HG02610 (cell line): ENCODE results near the gene EGFR.

Experiments
- ATAC-seq: cut with Tn5 transposase; IDR thresholded peaks from one replicate; pipeline ENCODE4 v1.9.1; 2021; ENCODE audit warnings: mild to moderate bottlenecking, moderate library complexity; ENCODE audit not compliant: unreplicated experiment

Gene EGFR

DNA sequence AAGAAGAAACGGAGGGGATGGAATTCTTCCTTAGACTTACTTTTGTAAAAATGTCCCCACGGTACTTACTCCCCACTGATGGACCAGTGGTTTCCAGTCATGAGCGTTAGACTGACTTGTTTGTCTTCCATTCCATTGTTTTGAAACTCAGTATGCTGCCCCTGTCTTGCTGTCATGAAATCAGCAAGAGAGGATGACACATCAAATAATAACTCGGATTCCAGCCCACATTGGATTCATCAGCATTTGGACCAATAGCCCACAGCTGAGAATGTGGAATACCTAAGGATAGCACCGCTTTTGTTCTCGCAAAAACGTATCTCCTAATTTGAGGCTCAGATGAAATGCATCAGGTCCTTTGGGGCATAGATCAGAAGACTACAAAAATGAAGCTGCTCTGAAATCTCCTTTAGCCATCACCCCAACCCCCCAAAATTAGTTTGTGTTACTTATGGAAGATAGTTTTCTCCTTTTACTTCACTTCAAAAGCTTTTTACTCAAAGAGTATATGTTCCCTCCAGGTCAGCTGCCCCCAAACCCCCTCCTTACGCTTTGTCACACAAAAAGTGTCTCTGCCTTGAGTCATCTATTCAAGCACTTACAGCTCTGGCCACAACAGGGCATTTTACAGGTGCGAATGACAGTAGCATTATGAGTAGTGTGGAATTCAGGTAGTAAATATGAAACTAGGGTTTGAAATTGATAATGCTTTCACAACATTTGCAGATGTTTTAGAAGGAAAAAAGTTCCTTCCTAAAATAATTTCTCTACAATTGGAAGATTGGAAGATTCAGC lies 187.6 kb downstream of the EGFR start:
- peak; percentile 90 for ATAC-seq

DNA sequence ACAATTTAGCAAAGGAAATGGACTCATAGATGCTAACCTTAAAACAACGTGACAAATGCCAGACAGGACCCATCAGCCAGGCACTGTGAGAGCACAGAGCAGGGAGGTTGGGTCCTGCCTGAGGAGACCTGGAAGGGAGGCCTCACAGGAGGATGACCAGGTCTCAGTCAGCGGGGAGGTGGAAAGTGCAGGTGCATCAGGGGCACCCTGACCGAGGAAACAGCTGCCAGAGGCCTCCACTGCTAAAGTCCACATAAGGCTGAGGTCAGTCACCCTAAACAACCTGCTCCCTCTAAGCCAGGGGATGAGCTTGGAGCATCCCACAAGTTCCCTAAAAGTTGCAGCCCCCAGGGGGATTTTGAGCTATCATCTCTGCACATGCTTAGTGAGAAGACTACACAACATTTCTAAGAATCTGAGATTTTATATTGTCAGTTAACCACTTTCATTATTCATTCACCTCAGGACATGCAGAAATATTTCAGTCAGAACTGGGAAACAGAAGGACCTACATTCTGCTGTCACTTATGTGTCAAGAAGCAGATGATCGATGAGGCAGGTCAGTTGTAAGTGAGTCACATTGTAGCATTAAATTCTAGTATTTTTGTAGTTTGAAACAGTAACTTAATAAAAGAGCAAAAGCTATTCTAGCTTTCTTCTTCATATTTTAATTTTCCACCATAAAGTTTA lies 188.8 kb downstream of the EGFR start:
- ATAC-seq = no peak

DNA sequence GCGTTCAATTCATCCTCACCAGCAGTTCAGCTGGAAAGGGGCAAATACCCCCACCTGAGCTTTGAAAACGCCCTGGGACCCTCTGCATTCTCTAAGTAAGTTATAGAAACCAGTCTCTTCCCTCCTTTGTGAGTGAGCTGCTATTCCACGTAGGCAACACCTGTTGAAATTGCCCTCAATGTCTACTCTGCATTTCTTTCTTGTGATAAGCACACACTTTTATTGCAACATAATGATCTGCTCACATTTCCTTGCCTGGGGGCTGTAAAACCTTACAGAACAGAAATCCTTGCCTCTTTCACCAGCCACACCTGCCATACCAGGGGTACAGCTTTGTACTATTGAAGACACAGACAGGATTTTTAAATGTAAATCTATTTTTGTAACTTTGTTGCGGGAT lies 190.5 kb downstream of the EGFR start:
- ATAC-seq = no peak

DNA sequence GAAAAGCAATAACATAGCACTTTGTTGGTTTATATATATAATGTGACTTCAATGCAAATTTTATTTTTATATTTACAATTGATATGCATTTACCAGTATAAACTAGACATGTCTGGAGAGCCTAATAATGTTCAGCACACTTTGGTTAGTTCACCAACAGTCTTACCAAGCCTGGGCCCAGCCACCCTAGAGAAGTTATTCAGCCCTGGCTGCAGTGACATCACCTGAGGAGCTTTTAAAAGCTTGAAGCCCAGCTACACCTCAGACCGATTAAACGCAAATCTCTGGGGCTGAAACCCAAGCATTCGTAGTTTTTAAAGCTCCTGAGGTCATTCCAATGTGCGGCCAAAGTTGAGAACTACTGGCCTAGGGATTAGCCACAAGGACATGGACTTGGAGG lies 191.4 kb downstream of the EGFR start:
- ATAC-seq = no peak

DNA sequence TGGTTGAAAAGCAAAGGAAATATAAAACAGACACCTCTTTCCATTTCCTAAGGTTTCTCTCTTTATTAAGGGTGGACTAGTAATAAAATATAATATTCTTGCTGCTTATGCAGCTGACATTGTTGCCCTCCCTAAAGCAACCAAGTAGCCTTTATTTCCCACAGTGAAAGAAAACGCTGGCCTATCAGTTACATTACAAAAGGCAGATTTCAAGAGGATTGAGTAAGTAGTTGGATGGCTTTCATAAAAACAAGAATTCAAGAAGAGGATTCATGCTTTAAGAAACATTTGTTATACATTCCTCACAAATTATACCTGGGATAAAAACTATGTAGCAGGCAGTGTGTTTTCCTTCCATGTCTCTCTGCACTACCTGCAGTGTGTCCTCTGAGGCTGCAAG lies 191.9 kb downstream of the EGFR start:
- no peak for ATAC-seq

DNA sequence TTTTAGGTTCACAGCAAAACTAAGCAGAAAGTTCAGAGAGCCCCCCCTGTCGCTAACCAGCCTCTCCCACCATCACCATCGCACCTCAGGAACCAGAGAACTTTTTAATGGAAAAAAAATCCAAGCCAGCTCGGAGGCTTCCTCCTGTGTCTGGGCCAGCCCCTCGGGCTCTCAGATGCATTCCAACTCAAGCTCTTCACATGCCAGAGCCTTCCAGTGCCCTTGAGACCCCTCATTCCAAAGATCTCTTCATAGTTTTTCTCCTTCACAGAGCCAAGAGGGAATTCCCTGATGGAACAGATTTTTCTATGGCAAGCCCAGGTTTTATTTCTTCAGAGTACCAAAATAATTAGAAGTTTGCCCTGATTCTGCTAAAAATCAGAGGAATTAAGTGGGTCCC lies 192.9 kb downstream of the EGFR start:
- ATAC-seq = no peak

DNA sequence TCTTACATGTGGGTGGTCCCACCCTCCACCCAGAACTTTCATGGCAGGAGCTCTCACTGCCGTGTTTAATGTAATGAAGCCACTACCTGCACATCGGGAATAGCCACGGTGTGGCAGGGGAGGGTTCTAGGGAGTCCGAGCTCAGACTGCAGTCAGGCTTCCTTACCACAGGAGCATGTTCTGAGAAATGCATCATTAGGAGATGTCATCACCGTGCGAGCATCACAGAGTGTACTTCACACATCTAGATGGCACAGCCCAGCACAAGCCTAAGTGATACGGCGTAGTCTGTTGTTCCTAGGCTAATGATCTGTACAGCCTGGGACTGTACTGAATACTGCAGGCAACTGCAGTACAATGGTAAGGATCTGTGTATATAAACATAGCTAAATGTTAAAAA lies 193.4 kb downstream of the EGFR start:
- no peak for ATAC-seq

DNA sequence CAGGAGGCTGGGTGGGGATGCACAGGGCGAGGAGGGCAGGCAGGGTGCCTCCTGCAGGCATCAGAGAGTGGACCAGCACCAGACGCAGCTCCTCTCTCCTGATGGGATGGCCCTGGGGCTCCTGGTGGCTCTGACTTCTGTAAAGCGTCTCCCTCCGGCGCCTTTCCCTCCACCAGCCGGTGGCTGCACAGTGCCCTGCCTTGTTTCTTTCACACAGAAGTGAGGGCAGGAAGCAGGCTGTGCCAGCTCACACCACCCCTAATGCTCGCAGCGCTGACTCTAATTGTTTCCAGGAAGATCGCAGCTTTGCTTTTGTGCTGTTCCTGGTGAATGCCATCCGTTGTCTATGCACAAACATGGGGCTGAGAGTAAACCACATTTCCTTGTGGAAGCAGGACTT lies 194.0 kb downstream of the EGFR start:
- no peak for ATAC-seq

DNA sequence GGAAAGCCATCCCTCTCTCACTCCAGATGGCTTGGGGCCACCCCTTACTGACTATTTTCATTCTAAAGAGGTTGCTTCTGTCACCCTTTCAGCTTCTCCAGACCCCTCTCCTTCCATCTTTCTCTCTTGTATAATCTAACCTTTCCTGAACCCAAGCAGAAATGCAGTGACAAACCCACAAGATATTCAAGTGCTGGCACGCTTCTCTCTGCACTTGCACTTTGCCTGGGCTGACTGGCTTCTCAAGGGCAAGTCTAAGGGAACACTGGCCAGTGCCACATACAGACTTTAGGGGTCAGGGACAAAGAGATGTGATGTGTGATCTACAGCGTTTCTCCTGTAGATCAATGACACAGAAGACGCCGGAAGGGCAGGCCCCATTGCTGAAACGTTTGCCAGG lies 195.9 kb downstream of the EGFR start:
- no peak for ATAC-seq

DNA sequence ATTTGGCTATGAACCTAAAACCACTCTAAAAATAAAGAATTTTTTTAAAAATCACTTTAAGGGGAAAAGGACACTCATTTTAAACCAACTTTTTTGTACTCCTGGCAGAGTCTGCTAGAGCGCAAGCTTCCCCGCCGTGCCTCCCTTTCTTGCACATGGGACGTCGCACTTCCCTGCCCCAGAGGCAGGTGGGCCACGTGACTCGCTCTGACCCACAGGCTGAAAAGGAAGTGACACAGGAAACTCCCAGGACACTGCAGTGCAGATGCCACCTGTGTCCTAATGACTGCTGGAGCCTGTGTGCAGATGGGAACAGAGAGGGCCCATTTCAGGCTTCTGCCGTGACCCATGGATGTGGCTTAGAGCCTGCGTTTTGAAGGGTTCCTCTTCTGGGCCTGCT lies 204.2 kb downstream of the EGFR start:
- ATAC-seq = no peak

DNA sequence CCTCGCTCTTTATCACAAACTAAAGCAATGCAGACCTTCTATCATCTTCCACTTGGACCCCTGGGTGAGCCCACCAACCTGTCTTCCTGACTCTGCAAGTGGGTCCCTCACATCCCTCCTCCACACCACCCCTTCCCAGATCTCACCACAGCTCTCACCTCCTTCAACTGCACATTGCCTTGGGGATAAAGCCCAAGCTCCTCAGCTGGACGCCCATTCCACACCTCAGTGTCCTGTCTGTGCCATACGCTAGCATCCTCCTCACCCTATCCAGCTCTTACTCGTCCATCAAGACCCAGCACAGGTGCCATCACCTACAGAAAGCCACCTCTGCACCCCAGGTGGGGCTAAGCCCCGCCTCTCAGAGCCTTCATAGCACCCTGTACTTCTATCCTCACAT lies 205.3 kb downstream of the EGFR start:
- no peak for ATAC-seq

DNA sequence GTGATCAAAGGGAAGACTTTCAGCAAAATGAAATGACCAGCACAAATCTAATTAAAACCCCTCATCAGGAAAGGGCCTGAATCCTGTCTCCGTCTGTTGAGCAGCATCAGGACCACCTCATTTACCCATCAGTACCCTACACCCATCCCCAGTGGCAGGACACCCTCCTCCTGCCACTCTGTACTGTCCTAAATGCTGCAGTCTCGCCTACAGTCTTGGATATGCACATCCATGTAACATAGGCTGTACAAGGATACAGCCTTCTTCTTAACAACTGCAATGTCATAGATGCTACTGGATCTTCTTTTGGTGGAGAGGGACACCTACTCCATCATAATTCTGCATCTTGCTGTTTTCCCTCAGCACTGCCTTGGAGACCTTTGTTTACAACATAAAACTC lies 206.0 kb downstream of the EGFR start:
- ATAC-seq = no peak

DNA sequence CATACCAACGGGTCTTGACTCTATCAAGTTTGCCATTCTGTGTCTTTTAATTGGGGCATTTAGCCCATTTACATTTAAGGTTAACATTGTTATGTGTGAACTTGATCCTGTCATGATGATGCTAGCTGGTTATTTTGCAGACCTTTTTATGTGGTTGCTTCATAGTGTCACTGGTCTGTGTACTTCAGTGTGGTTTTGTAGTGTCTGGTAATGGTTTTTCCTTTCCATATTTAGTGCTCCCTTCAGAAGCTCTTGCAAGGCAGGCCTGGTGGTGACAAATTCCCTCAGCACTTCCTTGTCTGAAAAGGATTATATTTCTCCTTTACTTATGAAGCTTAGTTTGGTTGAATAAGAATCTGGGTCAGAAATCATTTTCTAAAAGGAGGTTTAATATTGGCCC lies 211.2 kb downstream of the EGFR start:
- no peak for ATAC-seq

DNA sequence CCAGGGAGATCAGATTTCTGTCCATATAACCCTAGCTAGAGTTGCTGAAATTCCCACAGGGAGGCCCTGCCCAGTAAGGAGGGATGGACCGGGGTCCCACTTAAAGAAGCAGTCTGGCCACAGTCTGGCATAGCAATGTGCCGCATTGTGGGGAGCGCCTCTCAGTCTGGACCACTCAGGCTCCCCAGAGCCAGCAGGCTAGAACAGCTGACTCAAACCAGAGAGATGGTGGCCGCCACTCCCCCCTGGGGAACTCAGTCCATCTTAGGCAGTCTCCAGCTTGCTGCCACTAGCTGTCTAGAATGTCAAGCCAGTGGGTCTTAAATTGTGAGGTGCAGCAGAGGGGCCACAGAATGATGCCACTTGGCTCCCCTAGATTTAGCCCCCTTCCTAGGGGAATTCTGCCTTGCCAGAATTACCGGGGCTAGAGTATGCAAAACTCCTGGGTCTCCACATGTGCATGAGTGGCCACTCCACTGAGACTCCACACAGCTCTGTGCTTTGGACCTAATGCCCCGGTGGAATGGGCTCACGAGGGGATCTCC lies 213.0 kb downstream of the EGFR start:
- ATAC-seq = no peak

DNA sequence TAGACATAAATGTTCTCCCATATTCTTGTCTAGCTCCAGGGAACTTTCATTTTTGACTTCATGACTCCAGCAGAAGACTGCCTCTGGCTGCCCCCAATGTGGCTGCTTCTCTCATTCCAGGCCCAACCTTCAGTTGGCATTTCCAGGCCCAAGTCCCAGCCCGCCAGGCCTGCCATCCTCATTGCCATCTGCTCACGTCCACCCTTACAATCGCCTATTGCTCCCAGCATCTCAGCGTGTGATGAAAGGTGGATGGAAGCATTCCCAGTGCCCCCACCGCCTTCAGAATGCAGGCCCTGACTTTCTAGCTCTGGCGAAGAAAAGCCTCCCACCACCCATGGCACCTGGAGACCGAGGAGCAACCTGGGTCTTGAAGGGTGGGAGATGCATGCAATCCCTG lies 214.2 kb downstream of the EGFR start:
- no peak for ATAC-seq

DNA sequence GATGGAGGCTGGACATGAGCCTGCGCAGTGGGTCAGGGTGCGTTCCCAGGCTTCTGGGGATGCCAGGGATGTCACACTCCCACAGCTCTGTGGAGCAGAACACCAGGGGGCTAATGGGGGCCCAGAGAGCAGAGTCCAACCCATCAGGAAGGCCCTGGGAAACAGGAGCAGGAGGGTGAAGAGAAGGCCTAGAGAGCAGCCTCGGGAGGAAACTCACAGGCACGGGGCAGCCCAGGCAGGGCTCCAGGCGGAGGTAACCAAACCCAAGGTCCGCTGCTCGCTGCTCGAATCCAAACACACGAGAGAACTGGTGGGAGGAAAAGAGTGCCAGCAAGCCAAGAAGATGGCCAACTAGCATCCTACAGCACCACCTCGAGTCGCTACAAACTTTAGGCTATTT lies 215.6 kb downstream of the EGFR start:
- ATAC-seq = no peak

DNA sequence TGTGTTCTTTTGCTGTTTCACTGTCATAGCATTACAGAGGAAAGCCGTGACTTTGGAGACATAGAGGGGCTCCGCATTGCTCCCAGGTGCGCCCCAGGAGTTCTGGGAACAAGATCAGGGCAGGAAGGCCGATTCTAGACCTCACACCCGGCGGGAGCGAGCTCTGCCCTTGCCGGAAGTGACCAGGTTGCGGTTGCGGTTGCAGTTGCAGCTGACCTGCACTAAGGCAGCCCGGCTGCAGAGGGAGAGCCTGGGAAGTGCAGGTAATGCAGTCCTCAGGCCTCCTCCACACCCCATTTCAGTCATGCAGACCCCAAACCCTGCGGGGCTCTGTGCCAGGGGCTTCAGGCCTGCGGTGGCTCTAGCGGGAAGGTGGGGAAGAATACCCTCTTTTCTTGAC lies 216.3 kb downstream of the EGFR start:
- ATAC-seq = no peak

DNA sequence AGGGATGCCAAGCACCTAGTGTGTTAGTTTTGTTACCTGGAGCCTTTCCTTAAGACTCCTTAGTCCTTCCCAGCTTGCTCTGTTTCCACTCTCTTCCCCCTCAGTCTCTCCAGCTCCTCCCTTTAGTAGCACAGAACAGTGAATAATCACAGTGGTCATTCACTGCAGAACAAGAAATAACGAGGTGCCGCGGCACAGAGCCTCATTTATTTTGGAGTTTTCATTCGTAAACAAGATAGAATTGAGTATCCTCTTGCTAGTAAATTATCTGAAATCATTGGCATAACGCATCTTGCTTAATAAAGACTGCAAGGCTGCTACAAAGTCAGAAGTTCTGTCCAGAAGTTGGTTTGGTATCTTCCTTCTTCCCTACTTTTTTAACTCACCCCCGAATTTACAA lies 217.0 kb downstream of the EGFR start:
- ATAC-seq = no peak

DNA sequence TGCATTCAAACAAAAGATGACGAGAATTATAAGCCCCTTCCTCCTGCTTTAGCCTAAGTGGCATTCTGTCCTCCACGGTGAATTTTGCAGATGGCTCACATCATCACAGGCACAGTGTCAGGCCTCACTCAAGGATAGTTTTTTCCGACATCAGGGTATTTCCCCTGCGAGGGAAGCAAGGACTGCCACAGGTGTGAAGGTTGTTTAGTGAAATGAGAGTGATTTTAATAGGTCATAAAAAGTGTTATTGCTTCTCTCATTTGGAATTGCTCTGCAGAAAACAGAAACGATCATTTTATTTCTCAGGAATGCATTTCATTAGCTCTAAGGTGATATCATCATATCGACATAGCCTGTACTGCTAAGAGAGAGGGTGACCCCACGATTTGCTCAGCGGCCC lies 217.7 kb downstream of the EGFR start:
- no peak for ATAC-seq

DNA sequence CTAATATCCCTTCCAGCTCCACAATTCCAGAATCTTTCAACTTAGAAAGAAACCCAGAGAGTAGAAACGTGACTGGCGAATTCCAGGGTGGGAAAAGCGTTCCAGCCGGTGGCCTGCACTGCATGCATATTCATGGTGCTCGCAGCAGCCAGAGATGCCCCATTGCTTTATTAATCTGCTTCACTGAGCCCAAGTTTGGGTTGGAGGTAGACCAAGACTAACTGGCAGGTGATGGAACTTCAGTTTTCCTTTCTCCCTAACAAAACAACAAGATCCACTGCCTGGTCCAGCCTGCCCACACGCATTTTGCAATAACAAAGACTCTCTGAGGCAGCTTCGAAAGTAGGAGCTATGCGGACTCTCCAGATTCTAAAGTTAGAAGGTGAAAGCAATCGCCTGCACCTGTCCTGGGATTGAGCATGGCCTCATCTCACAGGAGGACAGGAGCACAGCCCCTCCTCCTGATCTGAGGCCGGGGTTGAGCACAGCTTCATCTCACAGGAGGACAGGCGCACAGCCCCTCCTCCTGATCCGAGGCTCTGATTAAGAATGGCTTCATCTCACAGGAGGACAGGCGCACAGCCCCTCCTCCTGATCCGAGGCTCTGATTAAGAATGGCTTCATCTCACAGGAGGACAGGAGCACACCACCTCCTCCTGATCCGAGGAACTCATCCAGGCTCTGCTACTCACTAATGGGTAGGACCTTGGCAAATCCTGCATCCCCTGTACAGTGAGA lies 218.5 kb downstream of the EGFR start:
- ATAC-seq = no peak

DNA sequence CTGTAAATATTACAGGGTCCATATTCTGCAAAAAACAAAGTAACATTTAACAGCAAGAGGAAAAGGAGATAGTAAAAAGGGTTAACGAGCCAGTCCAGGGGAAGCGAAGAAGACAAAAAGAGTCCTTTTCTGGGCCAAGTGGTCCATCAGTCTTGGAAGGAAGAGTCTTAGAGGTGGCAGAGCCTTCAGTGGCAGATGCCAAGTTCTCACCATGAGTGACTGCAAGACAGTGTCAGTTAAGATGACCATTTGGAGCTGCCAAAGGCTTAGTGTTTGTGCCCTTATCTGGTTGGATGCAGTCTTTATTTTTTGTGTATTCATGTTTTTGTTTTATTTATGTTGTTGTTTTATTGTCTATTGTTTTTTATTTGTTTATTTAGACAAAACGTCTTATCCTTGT lies 220.6 kb downstream of the EGFR start:
- no peak for ATAC-seq
